Fibroblast of lung (primary cell): ENCODE measurements around the gene NLRC5.

ENCODE experiments used
- CTCF ChIP-seq, 2 donors: IDR thresholded peaks in 1 of 2; conservative IDR thresholded peaks in 1 of 2; 1 replicate in 1 of 2; 2 replicates in 1 of 2; pipeline ENCODE4 v1.5.1; 2011 to 2012; ENCODE audit warnings: low read length in 2 of 2, control low read depth in 1 of 2, inconsistent platforms in 1 of 2, low read depth in 1 of 2, mild to moderate bottlenecking in 1 of 2
- EZH2 ChIP-seq: IDR thresholded peaks from 2 replicates; pipeline ENCODE4 v1.5.1; 2012; ENCODE audit warnings: low read length, control low read depth, mild to moderate bottlenecking; ENCODE audit errors: missing control alignments

GRCh38 chr16:56973294-56973689 is 16.1 kb upstream of the NLRC5 start:
- TF ChIP-seq CTCF (conservative IDR thresholded peaks at IDR 0.05 in 1 of 2, IDR thresholded peaks at IDR 0.05 in 1 of 2; ENCODE audit: low read depth in 1 of 2, low read length in 2 of 2), result no peak
- no peak for TF ChIP-seq EZH2
